Raji (cell line): ENCODE measurements around the gene CLDND2.

ENCODE experiments used
- POLR2A ChIP-seq: IDR thresholded peaks from 2 replicates; pipeline ENCODE4 v1.6.1; 2011; ENCODE audit warnings: low read depth, low read length, control low read depth; ENCODE audit not compliant: insufficient read depth

Gene CLDND2

GRCh38 chr19:51327066-51328001, 41.5 kb downstream of the CLDND2 start:
- no peak for TF ChIP-seq POLR2A

GRCh38 chr19:51326216-51327065, 42.4 kb downstream of the CLDND2 start:
- TF ChIP-seq POLR2A: no peak

GRCh38 chr19:51325161-51325976, 43.4 kb downstream of the CLDND2 start:
- TF ChIP-seq POLR2A: no peak

- TF ChIP-seq POLR2A: no peak
Measured at GRCh38 chr19:51324167-51324481, 44.7 kb downstream of the CLDND2 start.

GRCh38 chr19:51323481-51324166, 45.2 kb downstream of the CLDND2 start:
- no peak for TF ChIP-seq POLR2A

GRCh38 chr19:51321799-51322198, 47.0 kb downstream of the CLDND2 start:
- TF ChIP-seq POLR2A: no peak

GRCh38 chr19:51320280-51320657, 48.5 kb downstream of the CLDND2 start:
- TF ChIP-seq POLR2A: no peak

GRCh38 chr19:51319649-51320279, 49.0 kb downstream of the CLDND2 start:
- TF ChIP-seq POLR2A: no peak

- no peak for TF ChIP-seq POLR2A
Measured at GRCh38 chr19:51318687-51319648, 49.8 kb downstream of the CLDND2 start.

GRCh38 chr19:51317968-51318367, 50.8 kb downstream of the CLDND2 start:
- TF ChIP-seq POLR2A: no peak

GRCh38 chr19:51317376-51317775, 51.4 kb downstream of the CLDND2 start:
- no peak for TF ChIP-seq POLR2A
